Hypothalamus (tissue), 51 donors: ENCODE measurements around the gene CACNA1C.
"Not testable (repeated sequence)": the region's sequence is repeated elsewhere in the genome, so short reads cannot be mapped to it uniquely, and the experiment has no call there.

ENCODE experiments used
- DNase-seq, 51 donors: peaks; one replicate each; lab custom pipeline; 2025; lab: John Stamatoyannopoulos, UW

The CACNA1C gene

DNA sequence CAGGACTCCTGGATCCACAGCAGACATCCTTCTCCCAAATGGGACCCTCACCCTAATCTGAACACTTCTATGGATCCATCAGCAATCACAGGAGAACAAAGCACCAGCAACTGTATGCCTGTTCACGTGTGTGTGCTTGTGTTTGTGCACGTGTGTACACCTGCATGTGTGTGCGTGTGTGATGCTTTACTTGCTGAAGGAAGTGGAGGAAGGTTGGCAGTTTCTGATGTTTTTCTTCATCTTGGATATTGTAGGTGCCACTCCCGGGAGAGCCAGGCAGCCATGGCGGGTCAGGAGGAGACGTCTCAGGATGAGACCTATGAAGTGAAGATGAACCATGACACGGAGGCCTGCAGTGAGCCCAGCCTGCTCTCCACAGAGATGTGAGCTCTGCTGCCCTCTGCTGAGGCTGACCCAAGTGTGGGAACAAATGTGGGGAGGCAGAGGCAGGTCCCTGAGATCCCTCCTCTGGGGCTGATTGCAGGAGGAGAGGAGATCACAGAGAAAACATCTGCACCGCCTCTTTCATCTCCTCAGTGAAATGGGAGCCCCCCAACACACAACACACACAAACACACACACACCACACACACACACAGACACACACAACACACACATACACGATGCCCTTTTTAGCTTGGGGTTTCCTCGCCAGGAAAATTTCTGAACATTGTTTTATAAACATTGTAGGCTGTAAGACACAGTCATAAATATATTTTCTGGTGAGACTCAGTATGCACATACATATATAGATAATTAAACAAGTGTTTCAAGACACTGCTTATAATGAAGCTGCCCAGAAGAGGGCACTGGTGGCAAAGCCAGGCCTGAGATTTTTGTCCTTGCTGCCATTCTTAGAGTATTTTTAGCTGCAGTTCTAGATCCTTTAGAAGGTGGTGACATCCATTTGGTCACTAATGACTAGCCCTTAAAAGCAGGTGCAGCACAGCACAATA lies 629.8 kb downstream of the CACNA1C start:
- DNase-seq, result no peak

DNA sequence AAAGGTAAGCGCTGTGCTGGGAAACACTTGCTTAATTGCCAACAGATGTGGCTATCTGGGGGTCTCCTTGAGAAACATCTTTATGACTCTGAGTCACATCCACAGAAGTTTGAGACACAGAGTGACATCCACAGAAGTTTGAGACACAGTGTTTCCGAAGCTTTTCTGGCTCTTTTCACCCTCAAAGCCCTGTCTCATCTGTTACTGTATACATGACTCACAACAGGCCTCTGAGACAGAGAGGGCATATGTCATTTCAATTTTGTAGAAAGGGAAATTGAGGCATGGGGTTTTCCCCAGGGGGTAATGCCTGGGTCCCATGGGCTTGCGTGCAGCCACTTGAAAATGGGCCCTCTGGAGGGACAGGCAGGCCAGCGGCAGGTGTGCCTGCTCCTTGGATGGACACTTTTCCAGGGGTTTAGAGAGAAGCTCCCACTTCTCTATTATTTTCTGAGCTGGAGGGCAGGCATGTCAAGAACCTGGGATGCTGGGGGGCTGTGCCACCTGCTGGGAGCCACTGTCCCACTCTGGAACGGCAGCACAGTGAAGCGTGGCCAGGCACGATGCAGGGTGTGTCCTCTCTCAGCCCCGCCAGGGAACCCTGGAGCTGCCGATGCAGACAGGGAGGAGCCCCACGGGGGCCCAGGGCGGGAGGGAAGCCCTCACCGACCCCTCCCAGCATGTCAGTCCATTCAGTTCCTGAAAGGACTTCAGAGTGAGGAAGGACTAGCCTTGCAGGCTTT lies 630.7 kb downstream of the CACNA1C start:
- DNase-seq, result no peak

DNA sequence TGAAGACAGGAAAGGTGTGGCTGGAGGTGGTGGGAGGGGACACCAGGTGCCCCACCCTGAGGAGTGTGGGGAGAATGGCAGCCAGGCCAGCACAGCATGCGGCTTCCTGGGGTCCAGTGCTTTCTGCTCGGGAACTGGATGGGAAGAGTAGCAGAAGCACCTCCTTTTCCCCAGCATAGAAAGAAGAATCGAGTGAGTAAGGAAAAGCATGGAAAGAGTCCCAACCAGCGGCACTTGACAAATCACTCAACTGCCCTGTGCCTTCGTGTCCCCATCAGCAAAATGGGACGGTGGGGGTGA lies 631.2 kb downstream of the CACNA1C start:
- DNase-seq, result not testable (repeated sequence)

DNA sequence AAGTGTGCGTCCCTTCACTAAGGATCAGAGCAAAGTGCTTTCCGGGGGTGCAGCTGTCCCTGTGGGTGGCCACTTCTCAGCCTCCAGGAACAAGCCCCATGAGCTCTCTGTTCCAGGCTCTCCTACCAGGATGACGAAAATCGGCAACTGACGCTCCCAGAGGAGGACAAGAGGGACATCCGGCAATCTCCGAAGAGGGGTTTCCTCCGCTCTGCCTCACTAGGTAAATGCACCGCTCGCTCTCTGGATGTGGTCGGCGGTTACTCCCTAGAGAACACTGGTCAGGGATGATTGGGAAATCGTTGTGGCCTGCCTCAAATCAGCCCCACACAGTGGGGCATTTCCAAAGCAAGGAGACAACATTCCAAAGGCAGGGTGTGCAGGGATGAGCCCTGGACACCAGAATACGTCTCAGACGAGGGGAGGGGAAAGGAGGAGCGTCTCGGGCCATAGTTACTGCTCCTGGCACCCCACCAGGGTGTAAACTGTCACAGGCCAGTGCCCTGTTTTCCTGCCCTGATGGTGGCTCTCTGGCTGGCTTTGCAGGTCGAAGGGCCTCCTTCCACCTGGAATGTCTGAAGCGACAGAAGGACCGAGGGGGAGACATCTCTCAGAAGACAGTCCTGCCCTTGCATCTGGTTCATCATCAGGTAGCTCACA lies 633.0 kb downstream of the CACNA1C start:
- DNase-seq, result not testable (repeated sequence)

DNA sequence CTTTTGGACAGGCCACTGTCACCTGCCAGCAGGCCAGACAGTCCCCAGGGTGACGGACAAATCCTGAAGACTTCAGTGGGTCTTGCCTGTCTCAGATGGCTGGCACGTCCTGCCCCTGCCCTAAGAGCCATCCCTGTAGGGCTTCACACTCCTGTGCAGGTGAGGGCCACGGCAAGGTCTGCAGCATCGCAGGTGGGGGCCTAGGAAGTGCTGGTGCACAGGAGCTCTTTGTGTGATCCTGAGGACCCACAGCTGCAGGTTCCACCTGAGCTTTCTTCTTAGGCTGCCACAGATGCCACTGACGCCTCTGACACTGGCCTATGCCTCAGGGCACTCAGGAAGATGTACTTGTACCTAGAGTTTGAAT lies 633.5 kb downstream of the CACNA1C start:
- DNase-seq, result no peak

DNA sequence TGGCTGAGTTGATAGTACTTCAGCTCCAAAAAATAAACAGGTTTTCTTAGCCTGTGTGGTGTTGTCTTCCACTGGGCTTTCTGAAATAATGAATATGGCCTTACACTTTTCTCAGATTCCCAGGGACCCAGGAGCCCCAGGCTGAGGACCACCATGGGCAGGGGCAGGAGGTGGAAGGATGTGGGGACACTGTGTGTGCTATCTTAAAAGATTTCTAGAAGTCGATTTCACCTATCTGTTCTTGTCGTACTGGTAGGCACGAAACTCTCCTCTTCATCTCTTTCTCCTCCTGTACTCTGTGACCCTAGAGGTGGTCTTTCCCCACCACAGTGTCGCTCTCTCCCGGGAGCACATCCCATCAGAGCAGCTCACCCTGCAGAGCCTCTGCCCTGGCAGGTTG lies 634.3 kb downstream of the CACNA1C start:
- no peak for DNase-seq

DNA sequence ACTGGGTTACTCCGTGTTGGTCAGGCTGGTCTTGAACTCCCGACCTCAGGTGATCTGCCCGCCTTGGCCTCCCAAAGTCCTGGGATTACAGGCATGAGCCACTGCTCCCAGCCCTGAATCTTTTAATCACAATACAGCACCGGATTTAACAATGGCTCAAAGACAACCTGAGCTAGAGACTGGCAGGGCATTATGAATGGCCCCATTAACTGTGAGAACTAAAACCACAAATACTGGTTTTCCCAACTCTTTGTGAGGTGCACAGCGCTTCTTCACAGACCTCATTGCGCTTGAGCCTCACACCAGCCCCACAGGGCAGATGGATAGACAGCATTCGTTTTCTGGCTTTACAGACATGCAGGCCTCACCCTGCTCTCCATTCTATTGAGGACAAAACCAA lies 634.9 kb downstream of the CACNA1C start:
- DNase-seq, result no peak

DNA sequence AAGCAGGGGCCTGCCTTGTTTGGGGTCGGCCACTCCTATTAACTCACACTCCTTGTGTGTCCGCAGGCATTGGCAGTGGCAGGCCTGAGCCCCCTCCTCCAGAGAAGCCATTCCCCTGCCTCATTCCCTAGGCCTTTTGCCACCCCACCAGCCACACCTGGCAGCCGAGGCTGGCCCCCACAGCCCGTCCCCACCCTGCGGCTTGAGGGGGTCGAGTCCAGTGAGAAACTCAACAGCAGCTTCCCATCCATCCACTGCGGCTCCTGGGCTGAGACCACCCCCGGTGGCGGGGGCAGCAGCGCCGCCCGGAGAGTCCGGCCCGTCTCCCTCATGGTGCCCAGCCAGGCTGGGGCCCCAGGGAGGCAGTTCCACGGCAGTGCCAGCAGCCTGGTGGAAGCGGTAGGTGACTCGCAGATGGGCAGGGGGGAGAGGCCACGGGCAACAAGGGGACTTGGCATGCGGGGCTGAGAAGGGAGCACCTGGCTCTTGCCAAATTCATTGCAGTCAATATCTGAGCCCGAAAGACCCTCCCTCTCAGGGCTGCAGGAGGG lies 635.7 kb downstream of the CACNA1C start:
- DNase-seq, result no peak

DNA sequence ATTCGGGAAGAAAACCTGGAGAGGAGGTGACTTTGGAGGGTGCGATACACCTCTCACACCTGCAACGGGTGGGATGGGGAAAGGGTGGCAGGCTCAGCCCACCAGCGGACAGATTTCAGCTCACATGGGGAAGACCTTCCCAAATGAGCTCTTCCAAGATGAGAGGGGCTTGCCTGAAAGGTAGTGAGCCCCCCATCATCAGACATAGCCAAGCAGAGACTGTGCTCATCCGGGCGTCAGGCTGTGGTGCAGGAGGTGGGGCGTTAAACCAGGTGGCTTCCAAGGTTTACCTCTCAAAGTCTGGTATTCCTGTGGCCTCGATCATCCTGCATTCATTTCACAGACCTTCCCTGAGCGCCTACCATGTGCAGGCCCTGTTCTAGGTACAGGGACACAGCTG lies 636.6 kb downstream of the CACNA1C start:
- no peak for DNase-seq

DNA sequence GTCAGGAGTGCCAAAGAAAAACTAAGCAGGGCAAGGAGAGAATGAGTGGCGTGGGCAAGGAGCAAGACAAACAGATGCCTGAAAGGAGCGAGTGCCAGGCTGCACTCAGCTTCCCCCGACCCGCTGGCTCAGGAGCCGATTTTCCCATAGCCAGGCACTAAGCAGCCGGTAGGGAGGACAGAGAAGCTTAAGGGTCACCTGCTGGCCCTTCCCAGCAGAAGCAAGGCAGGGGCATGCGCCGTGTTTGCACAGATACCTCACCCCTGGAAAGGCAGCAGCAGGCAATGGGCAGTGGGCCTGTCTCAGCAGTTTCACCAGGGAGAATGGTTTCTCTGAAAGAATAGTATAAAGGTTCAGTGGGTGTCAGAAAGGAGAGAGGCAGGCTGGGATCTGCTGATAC lies 637.1 kb downstream of the CACNA1C start:
- no peak for DNase-seq

DNA sequence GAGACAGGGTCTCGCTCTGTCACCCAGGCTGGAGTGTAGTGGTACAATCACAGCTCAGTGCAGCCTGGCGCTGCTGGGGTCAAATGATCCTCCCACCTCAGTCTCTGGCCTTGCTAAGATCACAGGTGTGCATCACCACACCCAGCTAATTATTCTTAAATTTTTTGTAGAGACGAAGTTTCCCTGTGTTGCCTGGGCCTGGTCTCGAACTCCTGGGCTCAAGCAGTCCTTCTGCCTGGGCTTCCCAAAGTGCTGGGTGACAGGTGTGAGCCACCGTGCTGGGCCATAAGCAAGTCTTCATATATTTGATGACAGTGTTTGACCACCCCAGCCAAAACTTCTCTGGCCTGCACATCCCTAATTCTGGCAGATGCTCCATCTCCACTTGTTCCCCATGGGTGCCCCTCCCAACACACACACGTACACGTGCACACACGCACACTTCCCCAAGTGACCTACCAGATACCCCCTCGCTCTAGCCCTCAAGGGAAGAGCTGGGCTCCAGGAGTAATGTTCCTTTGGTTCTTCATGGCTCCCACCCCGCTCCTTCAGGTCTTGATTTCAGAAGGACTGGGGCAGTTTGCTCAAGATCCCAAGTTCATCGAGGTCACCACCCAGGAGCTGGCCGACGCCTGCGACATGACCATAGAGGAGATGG lies 637.7 kb downstream of the CACNA1C start:
- no peak for DNase-seq

DNA sequence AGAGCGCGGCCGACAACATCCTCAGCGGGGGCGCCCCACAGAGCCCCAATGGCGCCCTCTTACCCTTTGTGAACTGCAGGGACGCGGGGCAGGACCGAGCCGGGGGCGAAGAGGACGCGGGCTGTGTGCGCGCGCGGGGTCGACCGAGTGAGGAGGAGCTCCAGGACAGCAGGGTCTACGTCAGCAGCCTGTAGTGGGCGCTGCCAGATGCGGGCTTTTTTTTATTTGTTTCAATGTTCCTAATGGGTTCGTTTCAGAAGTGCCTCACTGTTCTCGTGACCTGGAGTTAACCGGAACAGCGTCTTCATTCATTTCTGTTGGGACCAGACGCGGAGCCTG lies 638.2 kb downstream of the CACNA1C start:
- DNase-seq, result no peak

DNA sequence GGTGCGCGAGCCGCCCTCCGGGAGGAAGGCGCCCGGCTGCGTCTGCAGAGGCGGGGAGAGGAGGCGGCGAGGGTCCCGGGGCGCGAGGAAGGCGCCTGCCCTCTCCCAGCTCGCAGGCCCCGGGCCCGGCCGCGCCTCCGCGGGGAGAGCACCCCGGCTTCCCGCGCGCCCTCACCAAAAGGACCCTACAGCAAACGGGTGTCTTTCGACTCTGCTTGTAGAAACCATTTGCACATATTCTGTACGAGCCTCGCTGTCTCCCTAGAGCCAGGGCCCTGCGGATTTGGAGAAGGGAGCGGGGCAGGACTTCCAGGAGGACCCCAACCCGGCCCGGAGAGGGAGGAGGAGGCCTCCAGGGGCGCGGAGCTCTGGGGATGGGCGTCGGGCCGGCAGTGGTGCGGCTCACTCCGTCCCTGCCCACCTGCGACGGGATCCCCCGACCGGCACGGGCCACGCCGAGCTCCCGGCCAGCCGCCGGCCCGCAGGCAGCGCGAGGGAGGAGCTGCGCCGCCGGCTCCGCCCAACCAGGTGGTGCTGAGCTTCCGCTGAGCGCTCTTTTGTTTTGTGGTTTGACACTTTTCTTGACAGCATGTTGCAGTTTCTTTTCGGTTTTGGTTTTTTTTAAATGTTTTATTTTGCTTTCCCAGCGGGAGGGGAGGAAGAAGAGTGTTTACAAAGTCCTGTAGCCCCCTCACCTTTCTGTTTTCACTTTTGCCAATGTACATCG lies 638.7 kb downstream of the CACNA1C start:
- no peak for DNase-seq

DNA sequence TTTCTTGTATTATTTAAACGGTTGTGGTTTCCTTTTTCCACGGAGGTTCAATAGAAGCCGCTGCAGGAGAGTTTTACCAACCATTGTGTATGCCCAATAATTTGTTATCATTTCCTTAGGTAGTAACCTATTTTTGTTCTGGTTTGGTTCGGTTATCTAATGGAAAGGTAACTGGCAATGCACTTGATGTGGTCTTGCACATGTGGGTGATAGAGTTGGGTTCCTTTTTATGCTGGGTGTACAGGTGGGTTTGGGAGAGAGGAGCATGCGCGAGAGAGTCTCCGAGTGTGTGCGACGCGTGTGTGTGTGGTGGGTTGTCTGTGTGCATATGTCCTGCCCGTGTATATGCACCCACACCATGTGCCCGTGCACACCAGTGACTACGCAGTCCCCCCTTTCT lies 639.3 kb downstream of the CACNA1C start:
- DNase-seq, result no peak

DNA sequence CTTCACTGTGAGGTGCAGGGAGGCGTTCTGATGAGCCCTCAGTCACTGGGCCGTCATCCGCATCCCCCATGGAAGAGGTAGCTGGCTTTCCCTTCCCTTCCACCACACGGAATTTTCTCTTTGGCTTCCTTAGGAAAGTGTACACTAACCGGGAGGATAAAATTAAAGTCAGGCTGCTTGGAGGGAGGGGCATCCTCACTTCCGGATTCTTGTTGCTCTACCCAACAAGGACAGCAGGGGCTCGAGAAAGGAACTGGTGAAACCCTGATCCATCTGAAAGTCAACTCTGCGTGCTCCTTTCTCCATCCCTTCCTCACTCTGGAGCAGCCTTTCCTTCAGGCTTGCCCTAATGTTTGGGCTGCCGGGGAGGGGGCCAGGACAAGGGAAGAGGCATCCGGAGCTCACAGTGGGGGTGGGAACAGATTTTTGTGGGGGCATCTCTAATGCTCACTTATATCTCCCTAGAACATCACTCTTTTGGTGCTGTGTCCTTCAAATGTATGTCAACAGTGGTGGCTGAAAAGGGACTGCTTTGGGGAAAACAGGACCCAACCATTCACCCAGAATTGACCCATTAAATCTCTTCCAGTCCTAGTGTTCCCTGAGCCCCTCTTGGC lies 640.6 kb downstream of the CACNA1C start:
- DNase-seq, result no peak

DNA sequence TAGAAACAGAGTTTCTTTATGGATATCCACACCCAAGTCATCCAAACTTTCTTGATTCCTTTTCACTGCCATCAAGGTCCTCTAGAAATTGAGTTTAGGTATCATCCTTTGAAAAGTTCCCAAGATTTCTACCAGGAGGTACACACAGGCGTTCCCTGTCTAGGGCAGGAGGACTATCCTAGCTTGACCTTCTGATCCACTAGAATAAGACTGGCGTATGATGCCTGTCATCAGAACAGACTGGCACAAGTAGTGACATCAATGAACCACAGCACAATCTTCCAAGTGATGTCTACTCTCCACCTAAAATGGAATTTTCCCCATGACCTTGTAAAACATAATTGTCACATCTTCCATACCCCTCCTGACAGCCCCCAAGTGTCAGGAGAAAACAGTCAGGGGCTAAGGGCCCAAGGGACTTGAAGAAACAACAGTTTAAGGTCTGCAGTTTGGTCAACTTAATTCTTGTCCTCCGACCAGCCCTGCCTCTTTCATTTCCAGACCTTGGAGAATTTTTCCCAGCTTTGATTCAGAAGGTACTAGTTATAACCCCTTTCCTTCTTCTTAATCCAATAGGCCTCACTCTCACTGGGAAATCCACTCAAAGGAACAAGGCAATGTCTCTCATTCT lies 641.3 kb downstream of the CACNA1C start:
- no peak for DNase-seq

DNA sequence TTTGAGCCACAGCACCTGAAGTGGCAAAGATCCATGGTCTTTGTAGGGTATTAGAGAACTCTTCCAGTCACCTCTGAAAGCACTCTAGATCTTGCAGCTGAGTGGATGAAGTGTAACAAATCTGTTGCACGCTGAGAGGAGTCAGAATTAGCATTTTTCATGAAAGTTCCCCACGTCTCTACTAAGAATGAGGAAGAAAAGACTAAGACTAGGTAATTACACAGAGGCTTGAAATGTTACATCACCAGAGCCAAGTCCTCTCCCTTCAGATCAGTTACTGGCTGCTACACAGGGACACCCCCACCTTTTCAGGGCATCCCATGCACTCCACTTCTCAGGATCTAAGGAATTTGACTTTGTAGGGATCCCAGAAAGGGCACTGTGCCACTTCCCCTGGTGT lies 643.3 kb downstream of the CACNA1C start:
- no peak for DNase-seq

DNA sequence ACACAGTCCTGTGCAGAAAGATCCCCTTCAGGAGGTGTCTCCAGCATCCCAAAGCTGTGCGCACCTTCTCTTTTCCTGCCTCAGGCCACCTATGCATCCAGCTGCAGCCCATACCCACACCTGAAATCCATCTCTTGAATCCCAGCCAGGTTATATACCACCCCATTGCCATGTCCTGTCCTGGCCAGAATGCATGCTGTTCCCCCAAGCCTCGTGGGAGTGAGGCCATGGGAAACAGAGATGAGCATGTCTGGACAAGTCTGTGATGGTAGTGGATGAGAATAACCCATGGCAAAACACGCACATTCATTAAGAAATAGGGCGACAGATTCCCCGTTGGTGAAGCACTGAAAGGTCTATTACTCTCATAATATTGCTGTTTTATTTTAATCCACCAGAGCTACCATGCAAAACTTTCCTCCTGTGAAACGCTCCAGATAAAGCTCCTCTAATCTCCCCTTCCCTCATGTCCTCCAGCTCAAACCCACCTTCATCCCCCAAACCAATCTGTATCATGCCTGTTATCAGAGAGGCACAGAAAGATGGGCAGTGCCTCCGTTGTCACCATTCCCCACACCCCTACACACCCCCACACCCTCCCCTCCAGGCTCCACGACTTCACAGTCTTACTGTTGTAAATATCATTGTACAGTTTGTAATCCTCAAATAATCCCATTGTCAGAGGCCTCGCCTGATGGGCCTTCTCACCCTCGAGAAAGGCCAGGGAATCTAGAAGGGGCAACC lies 644.4 kb downstream of the CACNA1C start:
- DNase-seq, result no peak

DNA sequence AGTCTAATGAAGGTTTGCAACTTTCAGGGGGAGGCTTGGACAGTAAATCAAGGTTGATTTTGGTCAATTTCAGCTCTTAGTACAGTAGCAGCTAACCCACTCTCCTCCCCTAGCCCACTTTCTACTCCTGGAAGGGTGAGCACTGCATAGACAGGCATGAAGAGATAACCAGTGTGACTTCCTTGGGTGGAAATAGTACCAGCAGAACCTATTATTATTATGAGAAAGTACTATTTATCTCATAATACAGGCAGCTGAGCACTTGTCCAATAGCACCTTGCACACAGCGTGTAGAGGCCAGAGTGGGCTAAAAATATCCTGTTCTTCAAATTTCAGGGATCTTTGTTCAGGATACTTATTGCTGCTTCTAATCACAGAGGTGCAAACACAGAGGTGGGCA lies 645.8 kb downstream of the CACNA1C start:
- DNase-seq, result no peak
